ENCODE data around the gene CCT3. TPM values are rescaled to one million over a fixed set of nuclear protein-coding genes. Genes with fewer than 3 reads are reported as not detected.

Gene CCT3
- total RNA-seq, 4 donors from 2014 or later: 187 to 277 (median 213) TPM

DNA sequence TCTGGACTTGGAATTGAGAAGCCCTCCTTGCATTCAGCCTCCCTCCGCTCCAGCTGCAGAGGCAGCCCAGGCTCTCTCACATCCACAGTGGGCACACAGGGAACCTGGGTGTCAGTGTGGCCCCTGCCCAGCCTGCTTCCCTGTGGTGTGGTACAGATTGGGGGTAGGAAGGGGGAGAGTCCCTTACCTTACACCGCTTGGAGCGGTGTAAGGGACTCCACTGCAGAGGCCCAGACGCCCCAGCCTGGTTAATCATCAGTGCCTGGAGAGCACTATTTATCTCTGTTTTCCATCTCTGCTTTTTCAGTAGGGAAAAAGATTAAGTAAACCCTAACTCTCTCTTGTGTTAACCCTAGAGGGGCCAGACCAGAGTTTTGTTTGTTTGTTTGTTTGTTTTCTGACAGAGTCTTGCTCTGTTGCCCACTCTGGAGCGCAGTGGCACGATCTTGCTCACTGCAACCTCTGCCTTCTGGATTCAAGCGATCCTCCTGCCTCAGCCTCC lies 30.1 kb upstream of the CCT3 start:
- TF ChIP-seq, protein P1, sequence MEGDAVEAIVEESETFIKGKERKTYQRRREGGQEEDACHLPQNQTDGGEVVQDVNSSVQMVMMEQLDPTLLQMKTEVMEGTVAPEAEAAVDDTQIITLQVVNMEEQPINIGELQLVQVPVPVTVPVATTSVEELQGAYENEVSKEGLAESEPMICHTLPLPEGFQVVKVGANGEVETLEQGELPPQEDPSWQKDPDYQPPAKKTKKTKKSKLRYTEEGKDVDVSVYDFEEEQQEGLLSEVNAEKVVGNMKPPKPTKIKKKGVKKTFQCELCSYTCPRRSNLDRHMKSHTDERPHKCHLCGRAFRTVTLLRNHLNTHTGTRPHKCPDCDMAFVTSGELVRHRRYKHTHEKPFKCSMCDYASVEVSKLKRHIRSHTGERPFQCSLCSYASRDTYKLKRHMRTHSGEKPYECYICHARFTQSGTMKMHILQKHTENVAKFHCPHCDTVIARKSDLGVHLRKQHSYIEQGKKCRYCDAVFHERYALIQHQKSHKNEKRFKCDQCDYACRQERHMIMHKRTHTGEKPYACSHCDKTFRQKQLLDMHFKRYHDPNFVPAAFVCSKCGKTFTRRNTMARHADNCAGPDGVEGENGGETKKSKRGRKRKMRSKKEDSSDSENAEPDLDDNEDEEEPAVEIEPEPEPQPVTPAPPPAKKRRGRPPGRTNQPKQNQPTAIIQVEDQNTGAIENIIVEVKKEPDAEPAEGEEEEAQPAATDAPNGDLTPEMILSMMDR (IDR thresholded peaks at IDR 0.05): no peak
- ATAC-seq (ENCODE audit: low FRiP score) (no peak), DNase-seq (ENCODE audit: low spot score) (no peak)

DNA sequence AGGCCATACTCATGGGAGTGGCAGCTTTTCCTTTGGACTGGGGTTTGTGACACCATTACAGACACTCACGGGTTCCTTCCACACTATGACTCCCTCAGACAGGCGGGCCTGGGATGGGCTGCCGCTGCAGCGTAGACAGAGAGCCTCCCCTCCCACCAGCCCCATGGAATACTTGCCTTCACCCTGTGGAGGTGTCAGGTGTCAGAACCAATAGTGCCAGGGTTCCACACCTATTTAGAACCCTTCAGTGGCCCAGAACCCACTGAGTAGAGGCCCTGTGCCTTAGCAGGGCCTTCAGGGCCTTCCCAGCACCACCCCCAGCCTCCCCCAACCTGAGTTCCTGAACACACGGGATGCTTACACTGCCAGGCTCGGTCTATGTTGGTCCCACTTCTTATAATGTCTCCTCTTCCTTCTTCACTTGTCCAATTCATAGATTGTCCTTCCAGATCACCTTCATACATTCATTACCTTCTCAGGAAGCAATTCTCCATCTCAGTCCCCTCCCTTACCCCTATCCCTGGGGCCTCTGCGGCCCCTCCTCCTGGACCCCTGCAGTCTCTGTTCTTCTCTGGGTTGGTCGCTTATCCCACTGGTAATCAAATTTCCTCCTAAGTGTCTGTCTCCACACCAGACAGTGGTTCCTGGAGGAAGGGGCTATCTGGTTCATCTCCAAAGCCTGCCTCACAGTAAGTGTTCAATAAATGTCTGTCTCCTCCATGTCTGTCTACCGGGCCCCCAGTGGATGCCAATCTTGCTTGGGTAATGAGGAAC lies 29.5 kb upstream of the CCT3 start:
- no peak for DNase-seq (ENCODE audit: low spot score)
- ATAC-seq (ENCODE audit: low FRiP score): no peak
- TF ChIP-seq, protein P1 (IDR thresholded peaks at IDR 0.05): no peak

DNA sequence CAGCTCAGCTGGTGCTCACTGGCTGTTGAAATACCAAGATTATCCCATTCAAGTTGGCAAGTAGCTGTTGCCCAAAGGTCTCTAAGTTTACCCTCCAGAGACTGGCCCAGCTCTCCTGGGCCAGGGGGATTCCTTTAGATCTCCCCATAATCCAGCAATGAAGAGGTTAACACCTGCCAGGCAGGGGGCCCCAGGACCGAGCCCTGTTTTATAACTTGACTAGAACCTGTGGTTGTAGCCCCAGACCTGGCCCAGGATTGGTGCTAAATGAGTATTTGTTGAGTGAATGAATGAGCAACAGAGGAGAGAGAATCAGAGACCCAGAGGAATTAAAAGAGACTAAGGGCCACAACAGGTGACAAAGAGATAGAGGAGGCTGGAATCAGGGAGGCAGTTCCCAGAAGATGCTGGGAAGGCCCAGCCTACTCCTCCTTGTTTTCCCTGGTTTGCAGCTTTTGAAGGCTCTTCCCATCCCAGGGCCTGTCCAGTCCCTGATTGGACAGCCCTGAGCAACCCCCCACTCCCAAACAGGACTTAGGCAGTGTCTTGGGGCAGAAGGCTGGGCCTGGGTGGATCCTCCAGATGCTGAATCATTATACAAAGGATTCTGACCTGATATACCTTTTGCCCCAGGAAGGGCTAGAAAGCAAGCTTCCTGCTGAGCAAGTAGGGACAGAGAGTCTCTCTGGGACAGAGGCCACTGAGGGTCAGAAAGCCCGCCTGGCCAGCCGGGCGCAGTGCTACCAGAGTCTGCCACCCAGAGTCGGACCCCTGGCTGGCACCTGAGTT lies 28.5 kb upstream of the CCT3 start:
- TF ChIP-seq, protein P1 (IDR thresholded peaks at IDR 0.05): no peak
- no peak for DNase-seq (ENCODE audit: low spot score)
- ATAC-seq (ENCODE audit: low FRiP score): no peak

DNA sequence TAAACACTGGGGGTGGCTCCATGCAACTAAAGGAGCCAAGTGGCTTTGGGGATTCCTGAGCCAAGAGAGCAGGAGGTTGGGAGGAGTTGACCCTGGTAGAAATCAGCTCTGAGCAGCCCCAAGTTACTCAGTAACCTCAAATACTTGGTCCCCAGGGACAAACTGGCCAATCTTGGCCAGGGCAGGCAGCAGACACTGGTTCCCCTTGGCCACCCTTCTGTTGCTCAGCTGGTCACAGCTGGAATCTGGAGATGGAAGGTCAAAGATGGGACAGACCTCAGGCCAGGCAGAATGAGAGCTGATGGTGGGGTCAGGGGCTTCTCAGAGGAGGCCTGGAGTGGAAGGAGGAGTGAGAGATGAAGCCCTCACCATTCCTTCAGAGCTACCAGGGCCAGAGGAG lies 27.7 kb upstream of the CCT3 start:
- TF ChIP-seq, protein P1 (IDR thresholded peaks at IDR 0.05): no peak
- ATAC-seq (ENCODE audit: low FRiP score): no peak

DNA sequence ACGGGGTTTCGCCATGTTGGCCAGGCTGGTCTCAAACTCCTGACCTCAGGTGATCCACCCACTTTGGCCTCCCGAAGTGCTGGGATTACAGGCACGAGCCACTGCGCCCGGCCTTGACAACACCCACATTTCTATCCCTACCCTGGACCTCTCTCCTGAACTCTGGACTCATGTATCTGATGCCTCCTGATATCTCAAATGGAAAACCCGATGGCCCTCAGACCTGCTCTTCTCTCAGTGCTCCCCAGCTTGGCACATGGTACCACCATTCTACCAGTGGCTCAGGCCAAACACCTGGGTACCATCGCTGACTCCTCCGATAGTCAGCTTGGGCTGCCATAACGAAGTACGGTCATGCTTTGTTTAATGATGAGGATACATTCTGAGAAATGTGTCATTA lies 22.4 kb upstream of the CCT3 start:
- ATAC-seq (ENCODE audit: low FRiP score) (no peak), DNase-seq (ENCODE audit: low spot score) (no peak)
- TF ChIP-seq, protein P1 (IDR thresholded peaks at IDR 0.05): no peak

More for the DNA sequence above, 27.7 kb upstream of the CCT3 start:
- no peak for DNase-seq (ENCODE audit: low spot score)

DNA sequence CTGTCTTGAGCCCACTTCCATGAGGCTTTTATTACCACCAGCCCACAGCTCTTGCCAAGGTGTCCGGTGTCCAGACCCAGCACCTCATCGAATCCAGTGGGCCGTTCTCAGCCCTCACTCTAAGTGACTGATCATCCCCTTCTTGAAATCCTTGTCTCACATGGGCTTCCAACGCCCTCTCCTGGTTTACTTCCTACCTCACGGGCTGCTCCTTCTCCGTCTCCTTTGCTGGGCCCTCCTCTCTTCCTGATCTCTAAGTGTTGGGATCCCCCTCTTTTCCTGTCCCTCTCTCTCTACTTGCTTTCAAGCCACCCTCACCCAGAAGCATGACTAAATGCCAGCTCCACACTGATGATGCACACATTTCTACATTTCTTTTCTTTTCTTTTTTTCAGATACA lies 21.9 kb upstream of the CCT3 start:
- ATAC-seq (ENCODE audit: low FRiP score): no peak
- TF ChIP-seq, protein P1 (IDR thresholded peaks at IDR 0.05): no peak

More for the DNA sequence above, 21.9 kb upstream of the CCT3 start:
- no peak for DNase-seq (ENCODE audit: low spot score)
